LHCN-M2 (cell line): ENCODE data around the gene TIGD1. TPM values are rescaled to one million over a fixed set of nuclear protein-coding genes. Genes with fewer than 3 reads are reported as not detected.
"Not testable (repeated sequence)": the region's sequence is repeated elsewhere in the genome, so short reads cannot be mapped to it uniquely, and the experiment has no call there.

Experiments used
- DNase-seq: peaks from one replicate; pipeline ENCODE4 v3.0.0-alpha.2; 2012; ENCODE audit warnings: low read depth
- total RNA-seq: library from RNA; depleted of rRNA; stranded (reverse); fragments of >200 nt; gene quantifications from 2 replicates; pipeline ENCODE4 v1.2.3, GENCODE V29; 2014

TIGD1 gene
- total RNA-seq, 1 experiment from 2014 or later = 5.0 TPM

GRCh38 chr2:232540441-232541041, 9.8 kb downstream of the TIGD1 start:
- DNase-seq = no peak

DNA sequence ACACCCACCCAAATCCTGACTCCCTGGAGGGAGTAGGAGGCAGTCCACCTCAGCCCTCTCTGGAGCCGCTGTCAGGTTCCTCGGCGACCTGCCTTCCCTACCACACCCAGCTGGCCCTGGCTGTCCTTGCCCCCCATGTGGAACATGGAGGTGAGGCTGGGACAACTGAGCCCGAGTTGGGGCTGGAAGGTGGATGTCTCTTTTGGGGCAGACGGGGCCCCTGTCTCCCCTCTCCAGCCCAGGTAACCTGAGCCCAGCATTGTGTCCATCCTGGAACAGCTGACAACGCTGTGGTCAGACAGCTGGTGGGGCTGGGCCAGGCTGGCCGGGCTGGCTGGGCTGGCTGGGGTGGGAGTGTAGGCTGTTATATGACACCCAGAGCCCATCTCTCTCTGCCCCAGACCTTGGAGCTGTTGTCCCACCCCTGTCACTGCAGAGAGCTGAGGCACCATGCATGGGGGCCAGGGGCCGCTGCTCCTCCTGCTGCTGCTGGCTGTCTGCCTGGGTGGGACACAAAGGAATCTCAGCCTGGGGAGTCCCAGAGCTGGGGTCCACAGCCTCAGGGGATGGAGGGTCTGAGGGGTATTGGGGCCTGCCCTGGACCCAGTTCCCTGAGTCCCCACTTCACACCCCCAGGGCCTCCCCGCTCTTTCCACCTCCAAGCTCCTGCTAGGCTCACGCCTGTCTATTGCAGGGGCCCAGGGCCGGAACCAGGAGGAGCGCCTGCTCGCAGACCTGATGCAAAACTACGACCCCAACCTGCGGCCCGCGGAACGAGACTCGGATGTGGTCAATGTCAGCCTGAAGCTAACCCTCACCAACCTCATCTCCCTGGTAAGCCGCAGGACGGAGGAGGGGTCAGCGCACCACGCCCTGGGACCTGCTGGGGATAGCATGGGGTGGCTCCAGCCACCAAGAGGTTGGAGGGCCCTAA, 10.8 kb downstream of the TIGD1 start, which contains the start of gene CHRNG:
CHRNG (plus strand) TSS at position 395 of the 934 bp plus-strand sequence; CDS start at position 451, 56 bp downstream.
- DNase-seq = peak; percentile 80

GRCh38 chr2:232538671-232539070, 11.7 kb downstream of the TIGD1 start:
- no peak for DNase-seq

- DNase-seq = no peak
Measured at GRCh38 chr2:232537499-232537898, 12.9 kb downstream of the TIGD1 start.

DNA sequence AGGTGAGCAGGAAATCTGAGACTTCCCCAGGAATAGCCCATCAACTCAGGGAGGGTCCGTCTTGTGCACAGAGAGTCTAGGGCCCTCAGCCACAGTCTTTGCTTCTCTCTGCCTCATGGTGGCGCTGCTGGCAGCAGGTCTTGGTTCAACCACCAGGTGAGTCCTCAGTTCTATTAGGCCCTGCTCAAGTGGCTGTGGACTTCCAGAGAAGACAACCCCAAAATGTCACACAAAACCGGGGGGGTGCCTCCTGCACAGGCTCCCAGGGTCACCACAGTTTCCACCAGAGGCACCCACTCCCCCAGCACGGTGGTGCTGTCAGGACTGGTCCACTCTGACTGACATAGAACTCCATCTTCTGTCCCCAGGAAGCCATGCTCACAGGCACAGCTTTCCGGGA, 13.3 kb downstream of the TIGD1 start:
- DNase-seq = no peak

- no peak for DNase-seq
Measured at GRCh38 chr2:232535761-232536530, 14.4 kb downstream of the TIGD1 start.

DNA sequence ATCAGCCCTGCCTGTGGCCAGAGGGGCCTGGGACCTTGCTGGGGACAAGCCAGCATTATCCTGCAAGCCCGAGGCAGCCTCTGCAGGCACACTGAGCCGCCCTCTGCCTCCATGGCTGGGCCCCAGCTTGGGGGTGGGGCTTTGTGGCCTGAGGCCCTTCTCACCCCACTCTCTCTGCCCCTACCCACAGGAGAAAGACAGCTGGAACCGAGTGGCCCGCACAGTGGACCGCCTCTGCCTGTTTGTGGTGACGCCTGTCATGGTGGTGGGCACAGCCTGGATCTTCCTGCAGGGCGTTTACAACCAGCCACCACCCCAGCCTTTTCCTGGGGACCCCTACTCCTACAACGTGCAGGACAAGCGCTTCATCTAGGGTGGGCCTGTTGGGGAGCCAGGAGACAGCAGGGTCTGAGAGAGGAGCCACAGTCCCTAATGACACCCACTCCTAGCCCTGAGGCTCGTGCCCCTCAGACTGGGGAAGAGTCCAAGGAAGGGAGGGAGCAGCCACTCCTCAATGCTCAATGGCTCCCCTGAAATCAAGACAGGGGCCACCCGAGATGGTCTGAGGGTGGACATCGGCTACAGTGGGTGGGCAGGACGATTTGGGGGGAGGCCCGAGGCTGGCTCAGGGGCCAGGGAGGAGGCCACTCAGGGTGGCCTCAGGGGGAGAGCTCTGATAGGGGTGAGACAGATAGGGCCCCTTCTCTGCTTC, 15.3 kb downstream of the TIGD1 start:
- DNase-seq = no peak

GRCh38 chr2:232533944-232534710, 16.2 kb downstream of the TIGD1 start:
- no peak for DNase-seq

DNA sequence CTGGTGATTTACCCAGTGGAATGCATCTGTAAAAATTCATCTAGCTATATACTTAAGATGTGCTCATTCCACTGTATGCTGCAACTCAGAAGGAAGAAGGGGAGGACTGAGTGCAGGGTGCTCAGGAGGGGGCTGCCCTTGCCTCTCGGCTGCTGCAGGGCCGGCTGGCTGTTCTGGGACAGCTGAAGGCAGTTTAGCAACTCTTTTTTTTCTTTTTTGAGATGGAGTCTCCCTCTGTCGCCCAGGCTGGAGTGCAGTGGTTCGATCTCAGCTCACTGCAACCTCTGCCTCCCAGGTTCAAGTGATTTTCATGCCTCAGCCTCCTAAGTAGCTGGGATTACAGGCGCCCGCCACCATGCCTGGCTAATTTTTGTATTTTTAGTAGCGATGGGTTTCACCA, 17.5 kb downstream of the TIGD1 start:
- not testable (repeated sequence) for DNase-seq

DNA sequence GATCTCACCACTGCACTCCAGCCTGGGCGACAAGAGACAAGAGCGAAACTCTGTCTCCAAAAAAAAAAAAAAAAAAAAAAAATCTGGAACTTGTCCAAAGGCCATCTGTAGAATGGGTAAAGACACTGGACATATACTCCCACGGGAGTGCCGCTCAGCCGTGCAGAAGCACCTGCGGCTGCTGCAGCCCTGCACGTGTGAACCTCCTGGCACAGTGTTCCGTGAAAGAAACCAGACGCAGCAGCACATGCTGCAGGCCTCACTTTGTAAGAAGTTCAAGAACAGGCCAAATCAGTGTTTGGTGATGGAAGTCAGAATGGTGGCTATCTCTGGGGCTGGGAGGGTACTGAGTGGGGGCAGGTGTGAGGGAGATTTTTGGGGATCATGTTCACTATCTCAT, 17.9 kb downstream of the TIGD1 start:
- no peak for DNase-seq

DNA sequence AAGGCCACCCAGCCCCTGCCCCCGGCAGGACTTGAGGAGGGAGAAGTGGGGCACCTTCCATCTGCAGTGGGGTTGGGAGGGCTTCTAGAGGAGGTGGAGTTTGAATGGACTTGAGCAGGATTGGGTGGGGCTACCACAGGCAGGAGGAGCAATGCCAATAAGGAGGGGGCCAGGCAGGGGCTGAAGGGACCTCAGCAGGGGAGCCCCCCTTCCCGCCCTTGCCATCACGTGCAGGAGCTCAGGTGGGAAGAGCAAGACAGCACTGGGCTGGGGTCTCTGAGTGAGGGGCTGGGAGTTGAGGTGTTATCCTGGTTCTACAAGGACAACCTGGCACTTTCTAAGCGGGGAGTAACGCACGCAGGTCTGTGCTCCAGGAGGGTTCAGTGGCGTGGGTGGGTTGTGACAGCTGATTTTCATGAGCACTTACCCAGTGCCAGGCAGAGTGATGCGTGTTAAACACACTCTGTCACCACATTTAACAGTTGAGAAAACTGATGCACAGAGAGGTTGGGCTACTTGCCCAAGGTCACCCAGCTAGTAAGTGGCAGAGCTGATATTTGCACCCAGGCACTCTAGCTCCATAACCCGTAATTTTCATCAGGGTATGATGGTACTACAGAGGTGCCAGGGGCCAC, 19.6 kb downstream of the TIGD1 start:
- DNase-seq = no peak

DNA sequence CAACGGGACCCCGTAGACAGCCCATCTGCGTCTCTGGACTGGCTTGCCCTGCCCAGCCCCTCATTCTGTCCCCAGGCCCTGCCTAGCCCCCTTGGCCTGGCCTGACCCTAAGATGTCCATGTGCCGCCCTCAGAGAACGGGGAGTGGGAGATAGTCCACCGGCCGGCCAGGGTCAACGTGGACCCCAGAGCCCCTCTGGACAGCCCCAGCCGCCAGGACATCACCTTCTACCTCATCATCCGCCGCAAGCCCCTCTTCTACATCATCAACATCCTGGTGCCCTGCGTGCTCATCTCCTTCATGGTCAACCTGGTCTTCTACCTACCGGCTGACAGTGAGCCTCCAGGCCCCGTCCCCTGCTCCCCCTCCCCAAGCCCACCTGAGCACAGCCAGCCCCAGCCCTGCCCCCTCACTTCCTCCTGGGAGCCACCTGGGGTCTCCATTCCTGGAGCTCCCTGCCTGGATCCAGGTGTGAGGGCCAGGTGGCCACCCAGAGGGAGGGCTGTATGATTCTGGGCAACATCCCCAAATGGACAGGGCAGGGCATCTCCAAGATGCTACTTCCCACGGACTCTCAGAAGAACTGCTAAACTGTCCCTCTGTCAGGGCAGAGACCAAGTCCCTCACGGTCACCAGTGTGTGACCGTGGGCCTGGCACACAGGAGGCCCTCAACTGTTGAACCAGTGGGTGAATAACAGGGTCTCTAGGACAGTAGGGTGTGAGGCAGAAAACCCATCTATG, 20.4 kb downstream of the TIGD1 start:
- no peak for DNase-seq

GRCh38 chr2:232528746-232529460, 21.5 kb downstream of the TIGD1 start:
- DNase-seq = peak; percentile 44

DNA sequence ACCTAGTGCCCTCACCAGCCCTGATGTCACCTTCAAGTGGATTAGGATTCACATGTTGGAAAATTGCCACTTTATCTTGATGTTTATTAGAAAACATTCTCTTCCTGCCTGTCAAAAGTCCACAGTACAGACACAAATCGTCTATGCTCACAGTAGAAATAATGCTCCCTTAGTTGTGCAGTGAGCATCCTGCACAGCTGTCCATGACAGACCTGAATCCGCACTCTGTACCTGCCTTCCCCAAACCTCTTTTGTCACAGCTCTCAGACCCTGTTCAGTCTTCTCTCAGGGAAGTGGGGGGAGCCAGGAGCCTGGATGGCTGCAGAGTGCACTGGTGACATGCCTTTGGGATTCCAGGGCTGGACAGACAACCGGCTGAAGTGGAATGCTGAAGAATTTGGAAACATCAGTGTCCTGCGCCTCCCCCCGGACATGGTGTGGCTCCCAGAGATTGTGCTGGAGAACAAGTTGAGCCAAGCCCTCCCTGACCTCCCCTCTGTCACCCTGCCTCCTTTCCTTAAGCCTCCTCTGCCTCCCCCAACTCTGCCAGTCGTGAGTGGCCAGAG, 22.4 kb downstream of the TIGD1 start:
- no peak for DNase-seq

DNA sequence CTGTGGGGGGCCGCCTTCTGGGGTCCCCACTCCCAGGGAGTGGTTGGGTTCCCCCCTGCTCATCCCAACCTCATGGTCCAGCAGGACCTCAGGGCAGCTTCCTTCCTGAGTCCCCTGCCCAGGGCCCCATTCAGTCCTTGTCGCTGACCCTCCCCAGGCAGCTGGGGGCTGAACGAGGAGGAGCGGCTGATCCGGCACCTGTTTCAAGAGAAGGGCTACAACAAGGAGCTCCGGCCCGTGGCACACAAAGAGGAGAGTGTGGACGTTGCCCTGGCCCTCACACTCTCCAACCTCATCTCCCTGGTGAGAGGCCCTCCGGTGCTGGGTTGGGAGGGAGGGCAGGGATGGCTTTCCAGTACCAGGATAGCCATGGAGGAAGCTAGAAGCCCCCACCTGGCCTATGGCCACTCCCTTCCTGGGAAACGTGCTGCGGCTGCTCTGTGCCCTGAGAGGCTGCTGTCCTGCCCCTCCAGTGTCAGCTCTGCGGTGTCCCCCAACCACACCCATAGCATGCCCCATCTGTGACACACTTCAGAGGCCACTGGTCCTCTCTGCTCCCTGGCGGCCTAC, 23.9 kb downstream of the TIGD1 start:
- no peak for DNase-seq

DNA sequence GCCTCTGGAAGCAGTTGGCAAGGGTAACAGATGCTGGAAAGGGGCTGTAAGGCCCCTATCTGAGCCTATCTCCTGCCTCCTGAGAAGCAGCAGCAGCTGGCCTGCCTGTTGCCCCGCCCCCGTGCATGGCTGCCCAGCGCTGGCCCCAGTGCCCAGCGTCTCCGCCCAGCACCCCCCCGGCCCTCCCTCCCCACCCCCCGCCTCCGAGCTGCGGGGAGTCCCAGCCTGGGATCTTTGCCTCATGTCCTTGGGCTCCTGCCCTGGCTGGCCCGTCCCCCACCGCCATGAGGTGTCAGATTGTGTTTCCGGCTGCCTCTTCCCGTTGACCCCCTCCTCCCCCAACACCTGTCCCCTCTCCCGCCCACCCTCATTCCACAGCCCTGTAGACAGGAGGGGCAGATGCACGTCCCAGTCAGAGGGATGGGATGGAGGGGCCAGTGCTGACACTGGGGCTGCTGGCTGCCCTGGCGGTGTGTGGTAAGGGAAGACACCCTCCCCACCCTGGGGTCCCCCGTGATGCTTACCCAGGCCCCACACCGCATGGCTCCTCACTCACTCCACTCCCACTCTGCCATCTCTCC, 24.5 kb downstream of the TIGD1 start, which contains the start of gene CHRND:
CHRND (plus strand) TSS at position 370 of the 581 bp plus-strand sequence; CDS start at position 426, 56 bp downstream.
- DNase-seq = peak; percentile 91

GRCh38 chr2:232525199-232525598, 25.2 kb downstream of the TIGD1 start:
- no peak for DNase-seq

DNA sequence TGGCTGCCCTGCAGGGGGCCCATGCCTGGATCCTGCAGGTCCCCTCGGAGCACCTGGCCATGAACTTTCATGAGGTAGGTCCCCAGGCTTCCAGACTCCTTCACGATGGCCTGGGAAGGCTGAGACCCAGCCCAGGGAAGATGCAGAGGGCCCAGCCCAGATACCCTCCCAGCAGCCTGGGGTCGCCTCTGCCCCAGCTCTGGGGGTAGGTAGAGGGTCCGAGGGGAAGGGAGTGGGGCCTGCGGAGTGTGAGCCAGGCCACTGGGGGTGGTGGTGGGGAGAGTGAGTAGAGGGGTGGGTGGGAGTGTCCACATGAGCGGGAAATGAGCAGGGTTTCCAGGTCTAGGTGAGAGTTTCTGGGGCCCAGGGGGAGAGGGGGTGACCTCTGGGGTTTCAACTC, 25.6 kb downstream of the TIGD1 start:
- no peak for DNase-seq
